Loucy (cell line): ENCODE data around the gene TPX2.

Experiments
- H2AFZ ChIP-seq: fragments of 200-600 bp; sonication (generic); 2 replicates; pipeline ENCODE4 v1.6.0; 2016; ENCODE audit warnings: antibody characterized with exemption, mild to moderate bottlenecking, low read length, moderate library complexity
- H3F3A ChIP-seq: fragments of 200-600 bp; 2 replicates; pipeline ENCODE4 v1.6.0; 2016; ENCODE audit warnings: antibody characterized with exemption, low read depth, mild to moderate bottlenecking
- H3K27me3 ChIP-seq: fragments of 200-600 bp; sonication (generic); 2 replicates; pipeline ENCODE4 v1.6.1; 2014; ENCODE audit warnings: low read length, mild to moderate bottlenecking; ENCODE audit not compliant: insufficient read depth, poor library complexity, severe bottlenecking
- H3K36me3 ChIP-seq: fragments of 200-600 bp; sonication (generic); 2 replicates; pipeline ENCODE4 v1.6.1; 2016; ENCODE audit warnings: low read length; ENCODE audit not compliant: insufficient read depth
- H3K4me1 ChIP-seq: fragments of 200-600 bp; sonication (generic); 2 replicates; pipeline ENCODE4 v1.5.1; 2014; ENCODE audit warnings: low read length, mild to moderate bottlenecking; ENCODE audit not compliant: insufficient read depth, poor library complexity, severe bottlenecking
- H3K4me2 ChIP-seq: fragments of 200-600 bp; sonication (generic); 2 replicates; pipeline ENCODE4 v1.6.0; 2014; ENCODE audit warnings: antibody characterized with exemption, low read length, low read depth, mild to moderate bottlenecking; ENCODE audit not compliant: poor library complexity, severe bottlenecking
- H3K4me3 ChIP-seq: fragments of 200-600 bp; sonication (generic); 2 replicates; pipeline ENCODE4 v1.5.1; 2014; ENCODE audit warnings: low read length, mild to moderate bottlenecking, mixed read lengths; ENCODE audit not compliant: poor library complexity, severe bottlenecking
- H3K79me2 ChIP-seq: fragments of 200-600 bp; sonication (generic); 2 replicates; pipeline ENCODE4 v1.6.1; 2014; ENCODE audit warnings: low read length; ENCODE audit not compliant: insufficient read depth
- H3K9ac ChIP-seq: fragments of 200-600 bp; sonication (generic); 2 replicates; pipeline ENCODE4 v1.6.0; 2014; ENCODE audit warnings: mild to moderate bottlenecking, low read depth, low read length, moderate library complexity; ENCODE audit not compliant: poor library complexity, severe bottlenecking
- H3K9me2 ChIP-seq: fragments of 200-600 bp; sonication (generic); replicated peaks from 2 replicates; pipeline ENCODE4 v1.6.1; 2016; ENCODE audit warnings: low read depth, low read length, mixed read lengths
- H3K9me3 ChIP-seq: fragments of 200-600 bp; sonication (generic); 2 replicates; pipeline ENCODE4 v1.6.1; 2014; ENCODE audit warnings: mild to moderate bottlenecking, antibody characterized with exemption, low read length, low read depth; ENCODE audit not compliant: insufficient read depth
- H4K20me1 ChIP-seq: fragments of 200-600 bp; sonication (generic); 2 replicates; pipeline ENCODE4 v1.6.0; 2014; ENCODE audit warnings: antibody characterized with exemption, low read length, mild to moderate bottlenecking; ENCODE audit not compliant: insufficient read depth, poor library complexity, severe bottlenecking
- CTCF ChIP-seq: fragments of 200-600 bp; sonication (generic); conservative IDR thresholded peaks from 2 replicates; pipeline ENCODE4 v1.5.1; 2014; ENCODE audit warnings: mild to moderate bottlenecking, antibody characterized with exemption, low read length
- EZH2phosphoT487 ChIP-seq: fragments of 200-600 bp; IDR thresholded peaks from 2 replicates; pipeline ENCODE4 v1.6.1; 2018; ENCODE audit warnings: antibody characterized with exemption, mild to moderate bottlenecking, moderate library complexity, borderline replicate concordance

Gene TPX2

GRCh38 chr20:31767805-31768204, 28.7 kb downstream of the TPX2 start:
- H3K4me1 ChIP-seq: no peaks in the 10 kb centered on the region
- no peak for TF ChIP-seq CTCF
- no peak for TF ChIP-seq EZH2phosphoT487
- H3K27me3 ChIP-seq: no peaks in the 10 kb centered on the region

GRCh38 chr20:31769681-31770080, 30.6 kb downstream of the TPX2 start:
- H3F3A ChIP-seq: no peaks in the 10 kb centered on the region
- H3K36me3 ChIP-seq: peaks cover 93% of the 10 kb centered on the region
- H3K4me2 ChIP-seq: no peak overlapping the region
- TF ChIP-seq EZH2phosphoT487 (no peak), CTCF (no peak)
- peaks cover 27% of the 10 kb centered on the region for H3K79me2 ChIP-seq
- H4K20me1 ChIP-seq: peaks cover 33% of the 10 kb centered on the region
- no peaks in the 10 kb centered on the region for H3K9me3 ChIP-seq
- no peak overlapping the region for H2AFZ ChIP-seq
- H3K9me2 ChIP-seq: no peaks in the 10 kb centered on the region
- no peak overlapping the region for H3K4me3 ChIP-seq
- no peak overlapping the region for H3K9ac ChIP-seq
- H3K4me1 ChIP-seq: no peaks in the 10 kb centered on the region
- no peaks in the 10 kb centered on the region for H3K27me3 ChIP-seq

More at GRCh38 chr20:31767805-31768204, 28.7 kb downstream of the TPX2 start:
- H3K9ac ChIP-seq: no peak overlapping the region
- H3K4me2 ChIP-seq: no peak overlapping the region
- H3K36me3 ChIP-seq: peaks cover 93% of the 10 kb centered on the region
- no peak overlapping the region for H3K4me3 ChIP-seq
- H3K79me2 ChIP-seq: peaks cover 34% of the 10 kb centered on the region
- no peaks in the 10 kb centered on the region for H3K9me2 ChIP-seq
- H3F3A ChIP-seq: no peaks in the 10 kb centered on the region
- no peak overlapping the region for H2AFZ ChIP-seq
- H4K20me1 ChIP-seq: peaks cover 32% of the 10 kb centered on the region
- no peaks in the 10 kb centered on the region for H3K9me3 ChIP-seq

GRCh38 chr20:31770243-31770642, 31.2 kb downstream of the TPX2 start:
- Histone ChIP-seq H3K4me1 (no peaks in the 10 kb centered on the region), H3K4me3 (no peak overlapping the region), H3K79me2 (peaks cover 23% of the 10 kb centered on the region), H3K27me3 (no peaks in the 10 kb centered on the region), H3F3A (no peaks in the 10 kb centered on the region), H3K36me3 (peaks cover 91% of the 10 kb centered on the region), H3K9ac (no peak overlapping the region), H2AFZ (no peak overlapping the region), H4K20me1 (peaks cover 29% of the 10 kb centered on the region), H3K9me3 (no peaks in the 10 kb centered on the region), H3K4me2 (no peak overlapping the region), H3K9me2 (no peaks in the 10 kb centered on the region)
- no peak for TF ChIP-seq CTCF
- no peak for TF ChIP-seq EZH2phosphoT487
